Activated B cell treated with CpG ODN at 0.5 μM for 24 hours (primary cell): Measurements from ENCODE around the gene ZNF780B. TPM values are rescaled to one million over a fixed set of nuclear protein-coding genes. Genes with fewer than 3 reads are reported as not detected.

Experiments
- ATAC-seq: fragments of 200-7000 bp; cut with Tn5 transposase; one replicate; pipeline ENCODE4 v1.10.0; 2021; ENCODE audit warnings: low read depth, mild to moderate bottlenecking, moderate library complexity
- CTCF ChIA-PET: fragments of 350-600 bp; sonication (Branson Sonifier 250); formaldehyde crosslinking; loops from one replicate; lab custom pipeline; 2021; ENCODE audit warnings: antibody characterized with exemption; lab: Charles Lee
- POLR2A ChIA-PET: fragments of 350-600 bp; sonication (Branson Sonifier 250); formaldehyde crosslinking; loops from one replicate; lab custom pipeline; 2021; ENCODE audit warnings: antibody characterized with exemption; lab: Charles Lee
- DNase-seq: peaks from one replicate; pipeline ENCODE4 v3.0.0; 2022
- H3K27ac Mint-ChIP-seq: one replicate; pipeline ENCODE4 v1.8.0; 2020; ENCODE audit warnings: mixed read lengths
- H3K27me3 Mint-ChIP-seq: one replicate; pipeline ENCODE4 v1.8.0; 2021; ENCODE audit warnings: mixed read lengths
- H3K36me3 Mint-ChIP-seq: one replicate; pipeline ENCODE4 v1.8.0; 2021; ENCODE audit warnings: low read depth, mixed read lengths
- H3K4me1 Mint-ChIP-seq: one replicate; pipeline ENCODE4 v1.8.0; 2021; ENCODE audit warnings: mixed read lengths
- H3K4me3 Mint-ChIP-seq: one replicate; pipeline ENCODE4 v1.8.0; 2020; ENCODE audit warnings: mild to moderate bottlenecking, mixed read lengths
- H3K9me3 Mint-ChIP-seq: one replicate; pipeline ENCODE4 v1.8.0; 2020; ENCODE audit warnings: mixed read lengths
- CTCF ChIP-seq: fragments of 200-600 bp; IDR thresholded peaks from one replicate; pipeline ENCODE4 v1.8.0; 2022; ENCODE audit warnings: antibody characterized with exemption, mild to moderate bottlenecking
- intact Hi-C: fragments of 100-400 bp; cut with micrococcal nuclease; formaldehyde crosslinking; loops from one replicate; pipeline ENCODE4 v1.15.1; 2024
- total RNA-seq: library from RNA; stranded (reverse); gene quantifications from 2 replicates; pipeline ENCODE4 v1.2.3, GENCODE V29; 2022

ZNF780B gene
- total RNA-seq, 1 donor from 2014 or later = 51.1 TPM

GRCh38 chr19:40005691-40006272 is 50.2 kb downstream of the ZNF780B start:
- no peak overlapping the region for H3K4me3 Mint-ChIP-seq
- H3K4me1 Mint-ChIP-seq = no peaks in the 10 kb centered on the region
- no peak overlapping the region for H3K27ac Mint-ChIP-seq
- H3K36me3 Mint-ChIP-seq = peaks cover 41% of the 10 kb centered on the region
- CTCF ChIA-PET = no interaction called here
- intact Hi-C loops = no loop called here
- ATAC-seq (no peak), DNase-seq (no peak)
- POLR2A ChIA-PET = no interaction called here
- H3K9me3 Mint-ChIP-seq = peaks cover 10% of the 10 kb centered on the region
- no peak for TF ChIP-seq CTCF
- no peaks in the 10 kb centered on the region for H3K27me3 Mint-ChIP-seq

GRCh38 chr19:39998501-39998900 is 57.5 kb downstream of the ZNF780B start:
- intact Hi-C loops = loop anchor here (5.0 kb wide), 1 partner anchor 349 kb away; the partner anchor contains the start of genes C19orf47 and PLD3
- H3K4me1 Mint-ChIP-seq = peaks cover 35% of the 10 kb centered on the region
- no peak for TF ChIP-seq CTCF
- POLR2A ChIA-PET = interaction anchor here (0.6 kb wide), 1 partner anchor 45 kb away, joined by 3 read pairs; no protein-coding TSS in a partner anchor
- peaks cover 11% of the 10 kb centered on the region for H3K36me3 Mint-ChIP-seq
- no peaks in the 10 kb centered on the region for H3K27me3 Mint-ChIP-seq
- ATAC-seq (no peak), DNase-seq (no peak)
- H3K27ac Mint-ChIP-seq = peak overlapping the region; percentile 97
- peak overlapping the region; percentile 96 for H3K4me3 Mint-ChIP-seq
- H3K9me3 Mint-ChIP-seq = no peaks in the 10 kb centered on the region
- CTCF ChIA-PET = no interaction called here

- CTCF ChIA-PET = interaction anchor here (1.7 kb wide), 1 partner anchor 27 kb away, joined by 15 read pairs; the partner anchor contains the start of gene PSMC4
- no peak for DNase-seq
Measured at GRCh38 chr19:39997638-39998216, 58.3 kb downstream of the ZNF780B start.

GRCh38 chr19:39996811-39997637 is 59.0 kb downstream of the ZNF780B start, which contains the start of gene ZNF546:
Gene ZNF546, plus strand, starts transcription at chr19:39997060. Its CDS starts 1,267 bp downstream, at chr19:39998327.
- H3K36me3 Mint-ChIP-seq = peaks cover 11% of the 10 kb centered on the region
- peak within 1 kb of the TSS; percentile 96 for H3K4me3 Mint-ChIP-seq
- H3K4me1 Mint-ChIP-seq = peaks cover 35% of the 10 kb centered on the region
- ChIA-PET CTCF (interaction anchor here (1.7 kb wide), 1 partner anchor 26 kb away, joined by 15 read pairs; the partner anchor contains the start of gene PSMC4), POLR2A (interaction anchor here (0.5 to 2.0 kb wide), 15 partner anchors 9 to 1208 kb away, joined by 3 to 24 read pairs (median 5); partner anchors contain the start of genes DYRK1B, FBL, PSMC4 and ZNF780A)
- H3K9me3 Mint-ChIP-seq = no peaks in the 10 kb centered on the region
- H3K27ac Mint-ChIP-seq = peak within 1 kb of the TSS; percentile 97
- ATAC-seq (peak; percentile 93), DNase-seq (peak; percentile 86)
- intact Hi-C loops = loop anchor here (1.0 to 5.0 kb wide), 6 partner anchors 26 to 350 kb away; partner anchors contain the start of genes C19orf47, PLD3, PSMC4 and ZNF780A
- no peaks in the 10 kb centered on the region for H3K27me3 Mint-ChIP-seq
- TF ChIP-seq CTCF = no peak

More at GRCh38 chr19:39997638-39998216, 58.3 kb downstream of the ZNF780B start:
- no peaks in the 10 kb centered on the region for H3K27me3 Mint-ChIP-seq
- H3K9me3 Mint-ChIP-seq = no peaks in the 10 kb centered on the region
- H3K4me1 Mint-ChIP-seq = peaks cover 35% of the 10 kb centered on the region
- intact Hi-C loops = loop anchor here (1.0 to 5.0 kb wide), 5 partner anchors 59 to 350 kb away; partner anchors contain the start of genes C19orf47, PLD3, ZNF780A and ZNF780B
- ATAC-seq = no peak
- POLR2A ChIA-PET = interaction anchor here (0.6 to 2.0 kb wide), 11 partner anchors 27 to 447 kb away, joined by 3 to 24 read pairs (median 6); partner anchors contain the start of genes DYRK1B, FBL, PSMC4 and ZNF780A
- peaks cover 11% of the 10 kb centered on the region for H3K36me3 Mint-ChIP-seq
- TF ChIP-seq CTCF = no peak
- H3K27ac Mint-ChIP-seq = peak overlapping the region; percentile 97
- H3K4me3 Mint-ChIP-seq = peak overlapping the region; percentile 96
